Renal cortex interstitium (tissue), 15 donors: ENCODE data around the gene RGS1. TPM values are rescaled to one million over a fixed set of nuclear protein-coding genes. Genes with fewer than 3 reads are reported as not detected.
A peak's percentile ranks its signal among the peaks of the same experiment; 100 is the strongest.
"Not testable (repeated sequence)": the region's sequence is repeated elsewhere in the genome, so short reads cannot be mapped to it uniquely, and the experiment has no call there.

Source experiments
- DNase-seq, 11 donors: peaks; one replicate each; pipeline ENCODE4 v3.0.0-alpha.2; 2013; ENCODE audit warnings: low read depth in 9 of 11, low spot score in 4 of 11; ENCODE audit errors: extremely low read depth in 1 of 11
- long read RNA-seq, 16 experiments: transcript quantifications; one replicate each; lab custom pipeline, GENCODE V29; 2026
- polyA plus RNA-seq, 3 donors: library from polyadenylated mRNA; unstranded; fragments of 120-200 nt; gene quantifications; one replicate each; pipeline ENCODE4 v1.2.1, GENCODE V29; 2013; ENCODE audit not compliant: insufficient read length in 3 of 3

Gene RGS1
- polyA plus RNA-seq: 1 to 10 TPM; 1.2 to 7.2 (median 2.6) TPM
- long read RNA-seq, donor 1: 0 reads
- long read RNA-seq, donor 2, partial matches to known transcripts: 0 of 1 reads
- long read RNA-seq, donor 2, other reads (novel, unspliced or antisense): 0 of 1 reads
- long read RNA-seq, donor 3, partial matches to known transcripts: 0 of 1 reads
- long read RNA-seq, donor 3, other reads (novel, unspliced or antisense): 0 of 1 reads
- long read RNA-seq, donor 4, partial matches to known transcripts: 0 of 1 reads
- long read RNA-seq, donor 4, other reads (novel, unspliced or antisense): 0 of 1 reads
- long read RNA-seq, donor 5: 0 reads
- long read RNA-seq, donor 6: 0 reads
- long read RNA-seq, donor 7, partial matches to known transcripts: 0 of 1 reads
- long read RNA-seq, donor 7, other reads (novel, unspliced or antisense): 0 of 1 reads
- long read RNA-seq, donor 8: 0 reads
- long read RNA-seq, donor 9: 0 reads
- long read RNA-seq, donor 10, partial matches to known transcripts: 0 of 1 reads
- long read RNA-seq, donor 10, other reads (novel, unspliced or antisense): 0 of 1 reads
- long read RNA-seq, donor 11, partial matches to known transcripts: 0 of 3 reads
- long read RNA-seq, donor 11, other reads (novel, unspliced or antisense): 0 of 3 reads
- long read RNA-seq, donor 12: 0 reads
- long read RNA-seq, donor 13: 0 reads
- long read RNA-seq, donor 14: 0 reads
- long read RNA-seq, donor 15: 0 reads
- long read RNA-seq, donor 16: 0 reads

GRCh38 chr1:192575499-192576189, at the start of gene RGS1:
RGS1 (plus strand) TSS chr1:192575773; CDS start chr1:192575793, 20 bp downstream.
- DNase-seq: no peak

- no peak for DNase-seq
Observed at GRCh38 chr1:192527111-192527795, 48.3 kb upstream of the RGS1 start.

GRCh38 chr1:192527950-192528349, 47.6 kb upstream of the RGS1 start:
- no peak for DNase-seq

GRCh38 chr1:192529031-192529755, 46.4 kb upstream of the RGS1 start:
- DNase-seq: no peak

GRCh38 chr1:192529811-192530210, 45.8 kb upstream of the RGS1 start:
- no peak for DNase-seq

GRCh38 chr1:192530254-192530653, 45.3 kb upstream of the RGS1 start:
- no peak for DNase-seq

GRCh38 chr1:192531037-192531703, 44.4 kb upstream of the RGS1 start:
- not testable (repeated sequence) for DNase-seq

- no peak for DNase-seq
Observed at GRCh38 chr1:192534666-192535065, 40.9 kb upstream of the RGS1 start.

GRCh38 chr1:192535916-192536664, 39.5 kb upstream of the RGS1 start:
- DNase-seq: no peak

- peak in 5 of 11 donors; percentile 9 to 33 (median 13) for DNase-seq
Observed at GRCh38 chr1:192538407-192539296, 36.9 kb upstream of the RGS1 start.

- peak in 10 of 11 donors; percentile 52 to 87 (median 74) for DNase-seq
Observed at GRCh38 chr1:192539297-192540092, 36.1 kb upstream of the RGS1 start.

GRCh38 chr1:192543445-192543844, 32.1 kb upstream of the RGS1 start:
- DNase-seq: no peak

GRCh38 chr1:192545896-192546521, 29.6 kb upstream of the RGS1 start:
- DNase-seq: no peak

- DNase-seq: no peak
Observed at GRCh38 chr1:192546596-192547190, 28.9 kb upstream of the RGS1 start.

GRCh38 chr1:192547501-192547900, 28.1 kb upstream of the RGS1 start:
- no peak for DNase-seq
